H1 (cell line): ENCODE results near the gene CELF4.

Source experiments
- CTCF ChIP-seq, 3 experiments: IDR thresholded peaks; 1 replicate in 2 of 3; 2 replicates in 1 of 3; pipeline versions ENCODE4 v1.5.1 to v1.6.1; 2011; ENCODE audit warnings: low read length in 3 of 3, mild to moderate bottlenecking in 3 of 3, inconsistent platforms in 2 of 3, low read depth in 1 of 3, moderate library complexity in 1 of 3; ENCODE audit not compliant: insufficient read depth in 1 of 3; ENCODE audit errors: control extremely low read depth in 1 of 3
- E2F6 ChIP-seq: IDR thresholded peaks from 2 replicates; pipeline ENCODE4 v1.6.1; 2012; ENCODE audit warnings: inconsistent platforms

- TF ChIP-seq E2F6: no peak
- TF ChIP-seq CTCF (IDR thresholded peaks at IDR 0.05; ENCODE audit: control extremely low read depth in 1 of 3, insufficient read depth in 1 of 3, low read depth in 1 of 3, low read length in 3 of 3): no peak
Observed at GRCh38 chr18:37547196-37547827, 18.3 kb downstream of the CELF4 start.
